Measurements from ENCODE around the gene DSE.

Gene DSE

DNA sequence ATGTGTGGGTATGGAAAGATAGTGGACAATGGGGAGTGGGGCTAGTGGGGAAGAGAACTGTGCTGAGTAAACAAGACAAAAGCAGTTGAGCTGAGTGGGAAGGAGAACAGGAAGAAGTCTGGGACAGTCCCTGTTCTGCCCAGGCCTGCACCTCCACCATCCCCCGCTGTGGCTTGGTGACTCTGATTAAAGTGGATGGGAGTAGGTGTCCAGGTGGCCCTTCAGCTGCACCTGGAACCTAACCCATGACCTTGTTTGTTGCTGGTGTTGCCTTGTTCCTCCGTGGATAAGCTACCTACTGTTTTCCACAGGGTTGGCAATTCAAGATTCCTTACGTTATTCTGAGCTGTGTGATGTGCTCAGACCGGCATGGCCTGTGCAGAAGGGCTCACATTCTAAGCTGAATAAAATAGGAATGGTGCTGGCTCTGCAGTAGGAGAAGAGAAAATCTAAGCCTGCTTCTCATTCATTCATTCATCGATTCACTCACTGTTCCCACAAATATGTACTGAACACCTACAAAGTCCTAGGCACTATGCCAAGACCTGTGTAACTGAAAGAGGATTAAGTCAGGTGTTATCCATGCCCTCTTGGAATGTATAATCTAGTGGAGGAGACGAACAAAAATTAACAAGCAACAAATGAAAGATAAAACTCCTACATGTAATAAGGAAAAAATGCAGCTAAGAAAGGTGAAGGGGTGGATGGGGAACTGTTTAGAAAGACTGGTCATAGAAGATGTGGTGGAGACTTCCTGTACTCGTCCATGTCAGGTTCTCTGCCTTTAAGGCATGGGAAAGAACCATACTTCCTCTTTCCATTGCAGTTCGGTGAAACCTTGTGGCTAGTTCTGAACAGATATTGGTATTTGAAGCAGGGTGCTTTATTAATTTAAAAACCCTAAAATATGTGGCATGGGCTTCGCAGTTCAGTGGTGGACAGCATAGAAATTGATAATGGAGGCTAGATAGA lies 80.3 kb downstream of the DSE start:
- DNase-seq, result no peak

DNA sequence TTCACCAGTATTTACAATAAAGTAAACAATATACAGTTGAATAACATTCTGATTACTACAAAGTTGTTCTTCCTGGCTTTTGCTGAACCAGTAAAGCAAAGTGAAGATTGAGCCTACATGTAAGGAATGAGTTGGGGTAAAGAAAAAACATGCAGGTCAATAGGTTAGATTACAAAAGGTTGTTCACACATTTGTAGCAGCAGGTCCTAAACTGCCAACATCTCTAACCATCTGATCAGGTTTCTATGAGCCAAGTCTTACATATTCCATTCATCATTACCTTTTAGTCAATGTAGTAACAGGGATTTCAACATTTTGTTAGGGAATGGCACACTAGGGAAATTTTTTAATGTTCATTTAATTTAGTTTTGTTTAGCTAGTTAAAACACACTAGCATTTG lies 81.2 kb downstream of the DSE start:
- DNase-seq, result no peak

DNA sequence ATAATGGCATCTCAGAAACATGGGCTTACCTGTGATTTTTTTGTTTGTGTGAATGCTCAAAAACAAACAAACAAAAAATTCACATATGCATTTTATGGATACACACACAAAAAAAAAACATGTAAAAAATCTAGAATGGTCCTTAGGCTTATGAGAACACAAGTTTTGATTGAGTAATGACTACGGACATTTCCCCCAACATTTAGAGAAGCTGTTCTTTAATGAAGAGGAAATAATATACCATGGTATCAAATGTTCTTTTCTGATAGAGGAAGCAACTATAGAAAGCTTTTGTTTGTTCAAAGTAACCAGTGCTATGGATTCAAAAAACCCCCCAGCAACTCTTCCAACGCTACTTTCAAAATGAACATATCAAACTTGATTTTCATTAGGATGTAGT lies 81.8 kb downstream of the DSE start:
- no peak for DNase-seq

DNA sequence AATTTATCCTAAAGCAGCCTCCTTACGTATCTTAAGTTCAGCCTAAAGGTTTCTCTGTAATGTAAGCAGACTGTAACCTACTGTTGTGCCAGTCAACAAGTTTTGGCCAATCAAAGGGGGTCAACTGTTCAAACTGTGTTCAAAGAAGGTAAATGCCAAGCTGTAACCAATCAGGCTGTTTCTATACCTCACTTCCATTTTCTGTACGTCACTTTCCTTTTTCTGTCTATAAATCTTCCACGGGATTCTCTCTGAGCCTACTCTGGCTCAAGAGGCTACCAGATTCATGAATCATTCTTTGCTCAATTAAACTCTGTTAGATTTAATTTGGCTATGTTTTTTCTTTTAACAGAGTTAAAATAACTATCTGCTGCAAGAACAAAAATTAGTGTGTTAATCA lies 85.4 kb downstream of the DSE start:
- no peak for DNase-seq

DNA sequence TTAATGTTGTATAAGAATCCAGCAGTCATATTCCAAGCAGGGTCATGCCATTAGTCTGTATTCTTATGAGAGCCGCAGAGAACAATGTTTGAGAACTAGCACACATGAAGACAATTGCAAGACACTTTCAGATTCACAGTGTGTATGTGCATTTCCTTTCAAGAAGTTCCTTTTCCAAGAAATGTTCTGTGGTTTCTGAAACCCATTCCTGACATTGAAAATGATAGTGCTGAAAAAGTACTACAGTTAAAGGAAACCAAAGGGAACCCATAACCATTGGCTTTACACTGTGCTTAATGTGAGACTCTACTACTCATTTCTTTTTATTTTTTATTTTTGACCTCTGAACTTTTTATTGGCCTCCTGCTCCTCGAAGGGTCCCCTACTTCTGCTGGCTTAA lies 86.2 kb downstream of the DSE start:
- DNase-seq, result no peak

DNA sequence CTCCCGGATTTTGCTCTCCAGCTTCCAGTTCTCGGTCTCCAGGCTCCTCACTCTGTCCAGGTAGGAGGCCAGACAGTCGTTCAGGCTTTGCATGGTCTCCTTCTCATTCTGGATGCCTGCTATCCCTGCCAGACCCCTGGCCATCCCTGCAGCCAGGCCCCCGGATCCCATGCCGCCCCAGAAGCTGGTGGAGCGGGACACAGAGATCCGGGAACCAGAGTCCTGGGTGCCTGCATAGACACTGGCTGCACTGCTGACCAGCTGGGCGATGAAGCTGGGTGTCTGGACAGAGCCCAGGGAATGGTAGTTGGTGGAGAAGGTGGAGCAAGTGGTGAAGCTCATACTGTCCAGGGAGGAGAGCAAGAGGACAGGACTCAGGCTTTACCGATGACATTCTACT lies 87.5 kb downstream of the DSE start:
- DNase-seq, result no peak

DNA sequence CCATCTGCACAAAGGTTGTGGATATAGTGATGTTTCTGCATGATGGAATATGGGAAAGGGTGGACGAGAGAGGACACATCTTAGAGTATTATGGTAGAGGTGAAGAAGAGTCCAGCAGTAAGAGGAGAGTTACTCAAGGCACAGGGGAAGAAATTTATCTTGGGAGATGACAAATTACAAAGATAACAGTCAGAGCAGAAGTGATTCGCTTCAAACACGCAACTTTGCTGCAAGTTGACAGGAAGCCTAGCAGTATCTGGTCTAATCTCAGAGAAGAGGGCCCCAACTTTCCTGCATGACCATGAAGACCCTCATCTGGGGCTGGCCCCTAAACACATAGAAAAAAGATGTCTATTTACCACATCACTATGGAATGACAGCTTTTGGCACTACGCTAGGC lies 89.2 kb downstream of the DSE start:
- DNase-seq, result no peak

DNA sequence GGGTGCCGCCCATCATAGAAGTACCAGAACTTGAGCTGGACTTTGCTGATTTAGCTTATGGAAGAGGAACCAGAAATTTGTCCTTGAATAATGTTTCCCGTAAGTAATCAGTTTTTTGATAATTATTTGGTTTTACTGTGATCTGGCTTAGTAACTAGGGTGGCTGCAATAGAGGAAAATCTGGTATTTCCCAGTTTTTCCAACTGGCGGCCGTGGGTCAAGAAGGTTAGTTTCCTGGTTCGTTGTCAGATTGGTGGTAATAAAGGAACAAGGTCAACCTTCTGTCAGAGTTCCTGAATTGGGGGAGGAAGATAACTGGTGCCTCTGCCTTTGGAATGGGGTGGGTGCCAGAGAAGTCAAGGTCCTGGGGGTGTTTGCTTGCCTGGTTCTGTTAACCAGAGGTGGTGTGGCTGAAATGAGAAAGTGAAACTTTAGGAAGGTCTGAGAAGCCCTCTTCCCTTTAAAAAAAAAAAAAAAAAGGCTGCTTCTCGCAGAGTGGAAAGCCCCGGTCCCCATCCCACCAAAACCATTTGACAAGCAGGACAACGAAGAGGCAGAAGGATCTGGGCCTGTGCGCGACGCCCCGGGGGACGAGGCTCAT lies 90.7 kb downstream of the DSE start, which contains the start of gene CALHM6:
Gene CALHM6 (plus strand): TSS at position 45 of the 601 bp plus-strand sequence. CDS start 555 bp downstream, at position 600.
- DNase-seq, result no peak

DNA sequence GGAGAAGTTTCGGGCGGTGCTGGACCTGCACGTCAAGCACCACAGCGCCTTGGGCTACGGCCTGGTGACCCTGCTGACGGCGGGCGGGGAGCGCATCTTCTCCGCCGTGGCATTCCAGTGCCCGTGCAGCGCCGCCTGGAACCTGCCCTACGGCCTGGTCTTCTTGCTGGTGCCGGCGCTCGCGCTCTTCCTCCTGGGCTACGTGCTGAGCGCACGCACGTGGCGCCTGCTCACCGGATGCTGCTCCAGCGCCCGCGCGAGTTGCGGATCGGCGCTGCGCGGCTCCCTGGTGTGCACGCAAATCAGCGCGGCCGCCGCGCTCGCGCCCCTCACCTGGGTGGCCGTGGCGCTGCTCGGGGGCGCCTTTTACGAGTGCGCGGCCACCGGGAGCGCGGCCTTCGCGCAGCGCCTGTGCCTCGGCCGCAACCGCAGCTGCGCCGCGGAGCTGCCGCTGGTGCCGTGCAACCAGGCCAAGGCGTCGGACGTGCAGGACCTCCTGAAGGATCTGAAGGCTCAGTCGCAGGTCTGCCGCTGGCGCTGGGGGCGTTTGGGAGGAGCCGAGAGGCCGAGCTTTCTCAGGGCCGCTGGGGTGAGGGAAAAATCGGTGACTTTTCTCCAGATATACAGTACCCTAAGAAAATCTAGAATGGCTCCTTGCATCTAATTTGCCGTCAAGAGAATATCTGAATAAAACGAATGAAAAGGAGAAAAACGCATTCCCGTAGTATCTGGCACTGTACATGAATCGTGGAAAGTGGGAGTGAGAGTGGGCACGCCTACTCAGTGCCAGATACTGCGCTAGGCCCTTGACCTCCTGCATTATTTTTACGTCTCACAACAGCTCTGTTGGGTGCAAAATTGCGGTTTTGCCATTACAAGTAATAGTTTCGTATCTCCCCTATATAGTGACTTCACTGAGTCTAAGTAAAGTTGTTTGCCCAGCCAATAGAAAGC lies 91.5 kb downstream of the DSE start:
- peak; percentile 35 for DNase-seq

DNA sequence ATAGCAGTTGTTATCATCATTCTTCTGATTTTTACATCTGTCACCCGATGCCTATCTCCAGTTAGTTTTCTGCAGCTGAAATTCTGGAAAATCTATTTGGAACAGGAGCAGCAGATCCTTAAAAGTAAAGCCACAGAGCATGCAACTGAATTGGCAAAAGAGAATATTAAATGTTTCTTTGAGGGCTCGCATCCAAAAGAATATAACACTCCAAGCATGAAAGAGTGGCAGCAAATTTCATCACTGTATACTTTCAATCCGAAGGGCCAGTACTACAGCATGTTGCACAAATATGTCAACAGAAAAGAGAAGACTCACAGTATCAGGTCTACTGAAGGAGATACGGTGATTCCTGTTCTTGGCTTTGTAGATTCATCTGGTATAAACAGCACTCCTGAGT lies 92.6 kb downstream of the DSE start:
- no peak for DNase-seq

DNA sequence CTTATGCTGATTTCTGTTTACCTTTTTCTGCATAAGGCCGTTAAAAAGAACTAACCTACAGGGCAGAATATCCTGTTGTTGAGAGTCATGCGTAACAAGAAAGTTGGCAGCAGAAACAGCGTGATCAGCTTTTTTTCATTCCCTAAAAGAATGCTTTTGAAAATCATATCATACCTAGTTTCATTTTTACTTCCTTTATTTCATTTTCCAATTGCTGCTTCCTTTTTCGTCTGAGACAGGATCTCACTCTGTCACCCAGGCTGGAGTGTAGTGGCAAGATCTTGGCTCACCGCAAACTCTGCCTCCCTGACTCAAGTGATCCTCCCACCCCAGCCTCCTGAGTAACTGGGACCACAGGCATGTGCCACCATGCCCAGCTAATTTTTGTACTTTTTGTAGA lies 94.5 kb downstream of the DSE start:
- no peak for DNase-seq

DNA sequence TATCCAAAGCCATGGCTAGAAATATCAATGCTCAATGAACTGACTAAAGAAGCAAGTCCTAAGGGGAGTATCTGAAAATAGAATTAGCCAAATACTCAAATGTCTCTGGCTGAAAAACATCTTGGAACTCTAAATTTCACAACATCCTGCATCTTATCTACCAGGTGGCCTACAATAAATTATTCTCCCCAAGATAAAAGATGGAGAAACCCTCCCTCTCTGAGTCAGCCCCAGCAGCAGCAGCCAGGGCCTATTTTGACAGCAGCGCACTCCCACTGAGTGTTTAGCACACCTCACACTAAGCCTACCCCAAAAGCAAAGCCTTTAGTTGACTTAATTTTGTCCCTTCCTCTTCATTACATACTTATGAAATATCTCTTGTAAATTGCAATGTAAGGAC lies 96.3 kb downstream of the DSE start:
- no peak for DNase-seq

DNA sequence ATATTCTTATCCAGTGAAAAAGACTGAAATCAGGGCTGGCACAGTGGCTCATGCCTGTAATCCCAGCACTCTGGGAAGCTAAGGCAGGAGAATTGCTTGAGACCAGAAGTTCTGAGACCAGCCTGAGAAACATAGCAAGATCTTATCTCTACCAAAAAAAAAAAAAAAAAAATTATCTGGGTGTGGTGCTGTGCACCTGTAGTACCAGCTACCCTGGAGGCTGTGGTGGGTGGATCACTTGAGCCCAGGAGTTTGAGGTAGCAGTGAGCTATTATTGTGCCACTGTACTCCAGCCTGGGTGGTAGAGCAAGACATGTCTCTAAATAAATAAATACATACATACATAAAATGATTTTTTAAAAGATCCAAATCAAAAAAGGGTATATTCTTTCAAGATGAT lies 96.8 kb downstream of the DSE start:
- no peak for DNase-seq

DNA sequence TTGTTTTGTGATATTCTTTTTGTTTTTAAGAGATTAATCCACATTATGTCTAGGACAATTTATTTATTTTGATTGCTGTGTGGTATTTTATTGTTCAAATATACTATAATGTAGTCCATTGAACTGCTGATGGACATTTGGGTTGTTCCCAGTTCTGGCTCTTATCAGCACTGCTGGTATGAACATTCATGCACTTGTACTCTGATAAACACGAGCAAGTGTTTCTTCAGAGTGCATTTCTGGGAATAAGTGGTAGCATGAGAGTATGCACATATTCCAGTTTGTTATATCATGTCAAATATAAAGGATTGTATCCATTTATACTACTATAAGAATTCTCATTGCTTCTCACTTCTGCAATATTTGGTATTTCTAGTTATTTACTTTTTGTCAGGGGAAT lies 97.5 kb downstream of the DSE start:
- DNase-seq, result no peak

DNA sequence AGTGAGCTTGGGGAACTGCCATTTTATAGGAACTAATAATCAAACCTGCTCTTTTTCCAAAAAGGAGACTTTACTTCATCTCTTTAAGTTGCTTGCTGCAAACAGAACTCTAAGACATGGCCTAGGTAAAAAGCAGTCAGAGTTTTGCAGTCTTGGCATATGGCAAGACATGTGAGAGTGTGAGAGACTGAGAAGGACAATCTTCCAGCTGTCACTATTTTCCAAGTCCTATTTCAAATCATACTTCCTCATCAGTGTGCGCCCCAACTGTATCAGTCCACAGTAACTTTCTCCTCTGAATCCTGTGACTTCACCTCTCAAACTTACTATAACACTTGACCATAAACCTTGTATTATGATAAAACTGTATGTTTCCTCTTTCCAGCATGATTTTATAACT lies 100.8 kb downstream of the DSE start:
- DNase-seq, result no peak

DNA sequence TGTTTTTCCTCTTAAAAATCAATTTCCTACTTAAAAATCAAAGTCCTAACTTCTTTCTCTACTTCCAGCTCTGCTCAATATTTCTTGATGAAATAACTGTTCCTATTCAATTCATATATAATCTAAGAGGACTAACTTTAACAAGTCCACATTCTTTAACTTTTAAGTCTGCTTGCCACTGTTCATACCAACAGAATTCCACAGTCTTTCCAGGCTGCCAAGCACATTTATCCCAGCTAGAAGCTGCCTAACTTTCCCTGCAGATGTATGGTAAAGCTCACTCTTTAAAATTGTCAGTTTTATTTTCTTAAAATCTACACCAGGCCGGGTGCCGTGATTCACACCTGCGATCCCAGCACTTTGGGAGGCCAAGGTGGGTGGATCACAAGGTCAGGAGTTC lies 102.0 kb downstream of the DSE start:
- DNase-seq, result no peak

DNA sequence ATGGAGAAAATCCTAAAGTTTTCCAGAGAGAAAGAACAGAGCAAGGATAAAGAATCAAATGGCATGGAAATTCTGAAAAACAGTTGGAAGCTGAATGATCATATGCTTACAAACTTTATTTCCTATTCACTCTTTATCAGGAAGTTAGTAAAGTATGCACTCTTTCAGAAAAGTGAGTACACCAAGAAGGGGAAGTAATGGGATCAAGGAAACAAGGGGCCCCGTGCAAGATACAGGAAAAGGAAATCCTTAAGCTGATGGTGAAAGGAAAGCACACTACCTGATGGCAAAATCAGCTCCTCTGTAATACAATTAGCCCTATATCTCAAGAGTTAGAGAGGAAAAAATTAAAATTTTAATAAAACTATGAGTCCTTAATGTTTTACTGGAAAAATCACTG lies 104.4 kb downstream of the DSE start:
- no peak for DNase-seq

DNA sequence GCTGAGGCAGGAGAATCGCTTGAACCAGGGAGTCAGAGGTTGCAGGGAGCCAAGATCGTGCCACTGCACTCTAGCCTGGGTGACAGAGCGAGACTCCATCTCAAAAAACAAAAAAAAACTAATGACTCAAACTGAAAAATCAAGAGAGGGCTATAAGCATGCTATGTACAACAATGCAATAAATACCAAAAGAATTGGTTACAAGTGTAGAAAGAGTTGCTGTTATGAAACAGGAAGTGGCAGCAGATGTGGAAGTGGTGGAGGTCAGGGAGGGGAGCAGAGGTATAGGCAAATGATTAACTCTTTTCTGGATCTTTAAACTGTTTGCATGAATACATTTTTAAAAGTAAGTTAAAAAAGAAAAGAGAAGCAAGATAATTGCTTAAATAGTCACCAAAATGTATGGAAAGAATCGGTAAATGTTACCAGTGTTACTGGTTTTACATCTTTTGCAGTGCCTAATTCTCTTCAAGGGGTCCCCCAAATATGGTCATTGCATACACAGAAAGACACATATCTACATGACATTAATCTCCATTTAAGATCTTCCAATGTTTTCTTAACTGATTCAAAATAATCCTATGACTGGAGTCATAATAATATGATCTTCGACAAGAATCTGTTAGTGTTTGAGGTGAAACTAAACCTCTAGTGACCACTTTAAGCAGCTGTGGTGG lies 105.4 kb downstream of the DSE start:
- DNase-seq, result no peak

DNA sequence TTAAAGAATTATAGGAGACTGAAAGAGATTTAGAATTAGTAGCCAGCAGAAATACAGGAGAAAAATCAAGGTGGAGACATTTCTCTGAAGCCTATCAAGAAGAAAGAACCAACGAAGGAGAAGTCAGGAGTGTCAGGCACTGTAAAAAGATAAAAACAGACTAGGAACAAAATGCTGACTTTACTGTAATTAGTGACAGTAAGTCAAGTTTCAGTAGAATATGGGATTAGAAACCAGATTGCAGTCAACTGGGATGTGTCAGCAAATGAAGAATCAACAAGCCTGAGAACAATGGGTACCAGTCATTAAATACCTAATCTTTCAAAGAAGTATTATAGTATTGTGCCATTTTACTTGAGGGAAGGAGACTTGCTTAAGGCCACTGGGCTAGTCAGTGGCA lies 112.0 kb downstream of the DSE start:
- DNase-seq, result no peak

DNA sequence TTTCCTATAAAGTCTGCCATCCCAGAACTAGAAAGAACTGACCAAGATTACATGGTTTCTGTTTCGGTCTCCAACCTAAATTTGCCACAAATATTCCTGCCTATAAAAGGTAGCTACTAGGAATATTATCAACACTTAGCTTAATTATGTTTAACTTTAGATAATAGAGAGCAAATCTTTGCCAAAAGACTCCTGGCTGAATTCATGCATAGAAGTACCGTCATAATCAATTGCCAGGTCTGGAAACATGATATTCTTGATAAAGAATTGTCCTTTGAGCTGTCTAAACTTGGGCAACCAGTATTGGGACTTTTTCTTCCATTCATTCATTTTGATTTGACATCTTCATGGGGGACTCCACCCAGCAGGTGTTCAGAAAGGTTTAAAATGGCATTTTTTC lies 112.9 kb downstream of the DSE start:
- no peak for DNase-seq

DNA sequence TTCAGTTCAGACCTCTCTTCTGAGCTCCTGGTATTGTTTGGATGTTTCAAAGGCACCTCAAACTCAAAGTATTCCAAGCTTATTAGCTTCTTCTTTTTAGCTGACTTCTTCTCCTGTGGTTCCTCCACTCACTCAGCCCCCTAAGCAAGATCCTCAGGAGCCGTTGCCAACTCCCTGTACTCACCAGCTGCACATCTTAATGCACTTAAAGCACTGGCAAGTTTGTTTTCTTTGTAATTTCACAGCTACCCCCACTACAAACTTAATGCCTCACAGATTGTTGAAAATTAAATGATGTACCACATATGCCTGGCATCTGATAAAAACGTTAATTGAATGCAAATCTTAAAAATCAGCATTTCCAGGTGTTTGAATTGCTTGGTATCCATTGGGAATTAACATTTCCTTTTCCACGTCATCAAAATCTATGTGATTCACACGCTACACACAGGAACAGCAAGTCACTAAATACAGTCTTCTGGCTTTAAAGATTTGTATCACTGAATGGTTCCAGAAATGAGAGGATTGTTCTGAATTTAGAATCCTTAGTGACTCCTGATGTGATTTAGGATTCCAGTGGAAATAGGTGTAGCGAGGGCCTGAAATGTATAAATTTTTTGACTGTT lies 114.9 kb downstream of the DSE start:
- DNase-seq, result no peak

DNA sequence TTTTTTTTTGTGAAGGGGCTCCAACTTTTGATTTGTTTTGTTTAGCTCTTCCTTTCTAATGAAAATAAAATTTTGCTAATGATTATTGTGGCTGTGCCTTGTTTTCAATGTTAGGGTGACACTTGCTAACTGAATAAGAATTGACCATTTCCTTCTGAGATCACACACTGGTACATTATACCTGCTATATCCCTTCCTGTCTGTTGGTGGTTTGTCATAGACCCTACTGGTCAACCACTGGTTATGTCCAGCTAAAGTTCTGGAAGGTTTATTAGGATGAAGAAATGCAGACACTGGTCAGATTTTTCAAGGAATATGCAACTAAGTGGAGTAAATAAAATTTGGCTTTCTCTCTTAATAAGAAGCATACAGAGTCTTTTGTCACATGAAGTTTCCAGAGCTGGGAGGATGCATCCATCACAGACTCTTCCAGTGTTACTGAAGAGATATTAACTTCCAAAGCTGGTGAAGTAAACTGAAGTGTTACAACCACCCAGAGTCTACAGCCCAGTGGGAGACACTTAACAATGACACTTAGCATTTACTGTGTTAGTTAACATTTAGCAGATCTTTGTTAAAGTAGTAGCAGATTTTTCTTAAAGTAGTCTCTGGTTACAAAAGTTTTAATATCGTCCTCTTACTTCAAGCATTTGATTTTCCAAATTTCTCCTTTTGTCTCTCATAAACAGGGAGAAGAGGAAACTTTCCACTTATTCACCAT lies 121.0 kb downstream of the DSE start:
- DNase-seq, result no peak
